Activated T-cell treated with anti-CD3 and anti-CD28 coated beads, Interleukin-2, amount 50 U/mL, for 72 hours (primary cell): ENCODE data around the gene LRRC4C. TPM values are rescaled to one million over a fixed set of nuclear protein-coding genes. Genes with fewer than 3 reads are reported as not detected.
"Not testable (repeated sequence)": the region's sequence is repeated elsewhere in the genome, so short reads cannot be mapped to it uniquely, and the experiment has no call there.

ENCODE experiments used
- ATAC-seq, 2 donors: fragments of 150-1000 bp; cut with Tn5 transposase; replicated peaks in 1 of 2; 2 replicates each; pipeline ENCODE4 v1.10.0; 2021; ENCODE audit warnings: moderate library complexity in 2 of 2, mild to moderate bottlenecking in 1 of 2
- DNase-seq, 2 donors: peaks; one replicate each; pipeline ENCODE4 v3.0.0; 2021 to 2022; ENCODE audit warnings: mixed read lengths in 1 of 2
- H3K27ac Mint-ChIP-seq: one replicate; pipeline ENCODE4 v1.8.0; 2022; ENCODE audit warnings: mild to moderate bottlenecking, moderate library complexity, mixed read lengths
- H3K27me3 Mint-ChIP-seq: one replicate; pipeline ENCODE4 v1.8.0; 2022; ENCODE audit warnings: low read depth, mixed read lengths
- H3K36me3 Mint-ChIP-seq, 2 donors: one replicate each; pipeline ENCODE4 v1.8.0; 2022; ENCODE audit warnings: mixed read lengths in 2 of 2, mild to moderate bottlenecking in 1 of 2; ENCODE audit not compliant: insufficient read depth in 2 of 2
- H3K4me1 Mint-ChIP-seq: one replicate; pipeline ENCODE4 v1.8.0; 2022; ENCODE audit warnings: low read depth, mixed read lengths
- H3K4me3 Mint-ChIP-seq, 2 donors: one replicate each; pipeline ENCODE4 v1.8.0; 2022; ENCODE audit warnings: mild to moderate bottlenecking in 2 of 2, mixed read lengths in 2 of 2, moderate library complexity in 2 of 2
- H3K9me3 Mint-ChIP-seq, 2 donors: one replicate each; pipeline ENCODE4 v1.8.0; 2022; ENCODE audit warnings: mixed read lengths in 2 of 2
- total RNA-seq, 2 donors: library from RNA; stranded (reverse); gene quantifications; one replicate each; pipeline ENCODE4 v1.2.3, GENCODE V29; 2022

The LRRC4C gene
- total RNA-seq, 2 donors from 2014 or later: not detected

DNA sequence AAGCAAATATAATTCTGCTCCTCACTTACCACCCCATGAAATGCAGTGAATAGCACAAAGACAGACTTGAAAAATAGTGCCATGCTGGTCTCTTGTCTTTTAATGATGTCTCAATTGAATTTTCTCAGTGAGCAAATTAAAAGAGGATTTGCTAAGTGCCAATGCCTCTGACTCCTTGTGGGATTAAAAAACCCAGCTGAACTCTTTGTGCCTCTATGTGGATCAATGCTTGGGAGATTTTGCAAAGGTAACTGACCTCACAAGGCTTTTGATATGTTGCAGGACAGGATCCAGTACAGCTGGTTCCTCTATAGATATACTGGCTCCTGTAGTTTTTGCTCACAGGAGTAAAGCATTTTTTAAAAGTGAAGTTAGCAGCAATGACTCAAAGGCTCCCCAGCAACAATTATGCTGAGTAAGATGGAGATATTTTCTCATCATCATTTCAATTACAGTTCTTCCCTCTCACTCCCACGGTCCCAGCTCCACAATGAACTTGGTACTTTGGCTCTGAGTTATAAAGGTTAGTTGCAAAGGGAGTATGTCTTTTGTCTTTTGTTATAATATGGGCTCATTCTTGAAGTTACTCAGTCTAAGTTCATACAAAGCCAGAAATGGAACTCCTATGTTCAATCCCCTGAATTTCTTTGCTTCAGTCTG is 471.5 kb downstream of the LRRC4C start:
- ATAC-seq: no peak
- Mint-ChIP-seq H3K27ac (no peak overlapping the region), H3K36me3 (peaks cover 0 to 1% of the 10 kb centered on the region in 2 donors), H3K4me3 (no peak overlapping the region), H3K4me1 (no peaks in the 10 kb centered on the region), H3K9me3 (peaks cover 4 to 12% of the 10 kb centered on the region in 2 donors), H3K27me3 (no peaks in the 10 kb centered on the region)
- no peak for DNase-seq

- Mint-ChIP-seq H3K36me3 (peaks cover 0 to 1% of the 10 kb centered on the region in 2 donors), H3K27ac (no peak overlapping the region)
- no peak for DNase-seq
These were observed 473.1 kb downstream of the LRRC4C start for GRCh38 chr11:40986320-40986719.

DNA sequence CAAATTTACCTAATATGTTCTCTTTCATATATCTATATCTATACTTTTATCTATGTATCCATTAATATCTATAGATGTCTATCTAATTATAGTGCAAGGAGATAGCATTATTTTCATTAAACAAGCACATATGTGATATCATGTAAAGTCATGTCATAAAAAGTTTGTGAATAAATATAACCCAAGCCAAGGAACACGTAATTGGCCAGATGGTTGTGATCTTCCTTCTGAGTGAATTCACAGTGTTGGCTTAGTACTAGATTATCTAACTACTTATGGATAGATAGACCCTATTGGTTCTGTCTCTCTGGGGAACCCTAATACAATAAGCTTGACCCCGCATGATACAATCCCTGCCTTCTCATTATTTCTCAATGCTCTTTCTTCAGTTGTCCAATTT is 484.4 kb downstream of the LRRC4C start:
- no peak for DNase-seq
- peaks cover 0 to 6% of the 10 kb centered on the region in 2 donors for H3K36me3 Mint-ChIP-seq
- no peak for ATAC-seq
- peaks cover 7 to 15% of the 10 kb centered on the region in 2 donors for H3K9me3 Mint-ChIP-seq
- H3K27me3 Mint-ChIP-seq: no peaks in the 10 kb centered on the region
- H3K4me3 Mint-ChIP-seq: no peak overlapping the region
- no peak overlapping the region for H3K27ac Mint-ChIP-seq
- no peaks in the 10 kb centered on the region for H3K4me1 Mint-ChIP-seq

More at GRCh38 chr11:40986320-40986719, 473.1 kb downstream of the LRRC4C start:
- Mint-ChIP-seq H3K27me3 (no peaks in the 10 kb centered on the region), H3K9me3 (peaks cover 6 to 15% of the 10 kb centered on the region in 2 donors), H3K4me1 (no peaks in the 10 kb centered on the region), H3K4me3 (no peak overlapping the region)
- no peak for ATAC-seq

DNA sequence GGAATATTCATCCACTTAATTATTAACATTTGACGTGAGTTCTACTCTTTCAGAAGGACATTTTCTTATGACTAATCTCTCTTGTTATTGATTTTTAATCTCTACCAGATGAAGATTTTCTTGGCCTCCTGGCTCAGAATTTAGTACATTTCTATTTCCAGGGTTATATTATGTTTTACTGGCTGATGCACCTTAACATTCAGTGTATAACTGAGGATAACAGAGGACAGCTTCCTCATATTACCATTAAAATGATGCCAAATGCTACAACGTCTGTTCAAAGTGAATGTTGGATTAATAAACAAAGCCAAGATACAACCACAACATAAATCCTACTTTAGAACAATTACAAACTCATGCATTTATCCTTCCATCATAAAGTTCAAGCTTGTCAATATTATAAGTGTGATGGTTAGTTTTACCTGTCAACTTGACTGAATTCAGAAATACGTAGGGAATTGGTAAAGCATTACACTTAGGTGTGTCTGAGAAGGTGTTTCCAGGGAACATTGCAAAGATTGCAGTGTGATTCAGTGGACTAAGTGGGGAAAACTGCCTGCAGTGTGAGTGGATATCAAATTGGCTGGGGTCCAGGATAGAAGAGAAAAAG is 485.2 kb downstream of the LRRC4C start:
- DNase-seq (no peak), ATAC-seq (no peak)
- no peaks in the 10 kb centered on the region for H3K4me1 Mint-ChIP-seq
- H3K4me3 Mint-ChIP-seq: no peak overlapping the region
- no peak overlapping the region for H3K27ac Mint-ChIP-seq
- peaks cover 0 to 6% of the 10 kb centered on the region in 2 donors for H3K36me3 Mint-ChIP-seq
- peaks cover 8 to 15% of the 10 kb centered on the region in 2 donors for H3K9me3 Mint-ChIP-seq
- no peaks in the 10 kb centered on the region for H3K27me3 Mint-ChIP-seq

GRCh38 chr11:40958707-40959106 is 500.7 kb downstream of the LRRC4C start:
- no peak overlapping the region for H3K27ac Mint-ChIP-seq
- no peaks in the 10 kb centered on the region for H3K36me3 Mint-ChIP-seq
- peaks cover 4 to 7% of the 10 kb centered on the region in 2 donors for H3K9me3 Mint-ChIP-seq
- DNase-seq: no peak
- ATAC-seq: no peak
- H3K4me1 Mint-ChIP-seq: no peaks in the 10 kb centered on the region
- H3K27me3 Mint-ChIP-seq: no peaks in the 10 kb centered on the region
- H3K4me3 Mint-ChIP-seq: no peak overlapping the region

GRCh38 chr11:40952479-40952878 is 507.0 kb downstream of the LRRC4C start:
- peaks cover 9 to 10% of the 10 kb centered on the region in 2 donors for H3K9me3 Mint-ChIP-seq
- peaks cover 0 to 2% of the 10 kb centered on the region in 2 donors for H3K36me3 Mint-ChIP-seq
- no peaks in the 10 kb centered on the region for H3K27me3 Mint-ChIP-seq
- H3K4me3 Mint-ChIP-seq: no peak overlapping the region
- DNase-seq: no peak
- H3K4me1 Mint-ChIP-seq: no peaks in the 10 kb centered on the region
- no peak overlapping the region for H3K27ac Mint-ChIP-seq
- ATAC-seq: no peak

DNA sequence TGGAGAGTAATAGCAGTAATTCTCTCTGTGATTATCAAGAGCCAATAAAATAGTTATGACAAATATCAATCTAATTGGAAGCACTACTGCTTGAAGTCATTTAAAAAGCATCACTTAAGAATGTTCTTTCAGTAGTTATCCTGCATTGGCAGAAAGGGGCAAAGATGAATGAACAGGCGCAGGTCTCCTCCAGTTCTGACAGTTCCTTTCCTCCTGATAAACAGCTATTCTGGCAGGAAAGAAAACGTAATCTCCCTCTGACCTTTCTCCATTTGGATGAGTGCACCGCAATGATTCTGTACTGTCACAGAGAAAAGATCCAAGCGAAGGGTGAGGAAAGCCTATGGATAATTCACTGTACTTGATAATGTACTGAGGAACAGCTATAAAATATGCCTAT is 521.5 kb downstream of the LRRC4C start:
- DNase-seq (no peak), ATAC-seq (no peak)
- no peaks in the 10 kb centered on the region for H3K4me1 Mint-ChIP-seq
- H3K27me3 Mint-ChIP-seq: no peaks in the 10 kb centered on the region
- peaks cover 0 to 4% of the 10 kb centered on the region in 2 donors for H3K36me3 Mint-ChIP-seq
- H3K9me3 Mint-ChIP-seq: peaks cover 18 to 20% of the 10 kb centered on the region in 2 donors
- no peak overlapping the region for H3K27ac Mint-ChIP-seq
- no peak overlapping the region for H3K4me3 Mint-ChIP-seq

DNA sequence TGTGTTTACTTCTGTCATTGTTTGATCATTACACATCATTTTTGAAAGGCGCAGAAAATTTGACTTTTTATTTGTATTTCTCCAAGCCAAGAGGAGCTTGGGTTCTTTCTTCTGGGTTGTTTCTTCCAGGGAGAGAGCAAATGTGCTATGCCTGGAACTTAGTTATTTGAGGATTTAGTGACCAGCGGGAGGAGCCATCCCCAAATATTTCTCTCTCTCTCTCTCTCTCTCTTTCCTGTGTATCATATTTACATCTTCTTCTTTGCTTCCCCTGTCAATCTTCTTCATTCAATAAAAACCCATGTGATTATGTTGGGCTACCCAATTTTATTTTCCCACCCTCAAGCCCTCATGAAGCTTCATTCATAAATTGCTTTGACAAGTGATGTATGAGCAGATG is 534.5 kb downstream of the LRRC4C start:
- Mint-ChIP-seq H3K36me3 (no peaks in the 10 kb centered on the region), H3K27ac (no peak overlapping the region), H3K4me3 (no peak overlapping the region), H3K9me3 (peaks cover 1 to 6% of the 10 kb centered on the region in 2 donors), H3K27me3 (no peaks in the 10 kb centered on the region), H3K4me1 (no peaks in the 10 kb centered on the region)
- ATAC-seq (no peak), DNase-seq (no peak)

DNA sequence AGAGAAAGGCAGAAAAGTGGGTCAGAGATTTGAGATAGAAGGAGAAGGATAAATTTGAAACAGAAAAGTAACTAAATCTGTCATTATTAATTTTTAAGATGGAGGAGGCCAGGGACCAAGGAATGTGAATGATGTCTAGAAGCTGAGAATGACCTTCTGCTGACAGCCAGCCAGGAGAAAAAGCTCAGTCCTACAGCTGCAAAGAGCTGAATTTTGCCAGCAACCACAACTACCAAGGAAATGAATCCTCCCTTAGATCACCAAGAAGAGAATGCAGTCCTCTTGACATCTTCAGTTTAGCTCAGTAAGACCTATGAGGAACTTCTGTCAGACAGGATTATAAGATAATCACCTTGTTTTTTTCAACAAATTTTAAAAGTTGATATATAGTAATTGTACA is 538.2 kb downstream of the LRRC4C start:
- Mint-ChIP-seq H3K4me3 (no peak overlapping the region), H3K27ac (no peak overlapping the region), H3K9me3 (peaks cover 3 to 6% of the 10 kb centered on the region in 2 donors), H3K36me3 (no peaks in the 10 kb centered on the region), H3K27me3 (no peaks in the 10 kb centered on the region), H3K4me1 (no peaks in the 10 kb centered on the region)
- DNase-seq: no peak
- ATAC-seq: no peak

- not testable (repeated sequence) for H3K27me3 Mint-ChIP-seq, H3K36me3 Mint-ChIP-seq, H3K9me3 Mint-ChIP-seq, DNase-seq, H3K4me3 Mint-ChIP-seq, ATAC-seq, H3K27ac Mint-ChIP-seq, H3K4me1 Mint-ChIP-seq
These were observed 548.7 kb downstream of the LRRC4C start for GRCh38 chr11:40910774-40911173.

- no peaks in the 10 kb centered on the region for H3K27me3 Mint-ChIP-seq
- H3K4me1 Mint-ChIP-seq: no peaks in the 10 kb centered on the region
- no peak overlapping the region for H3K4me3 Mint-ChIP-seq
- no peak overlapping the region for H3K27ac Mint-ChIP-seq
- peaks cover 6 to 9% of the 10 kb centered on the region in 2 donors for H3K9me3 Mint-ChIP-seq
- peaks cover 0 to 2% of the 10 kb centered on the region in 2 donors for H3K36me3 Mint-ChIP-seq
- DNase-seq (no peak), ATAC-seq (no peak)
These were observed 565.0 kb downstream of the LRRC4C start for GRCh38 chr11:40894501-40894900.

- ATAC-seq (no peak), DNase-seq (no peak)
- no peak overlapping the region for H3K4me3 Mint-ChIP-seq
- H3K27me3 Mint-ChIP-seq: no peaks in the 10 kb centered on the region
- no peaks in the 10 kb centered on the region for H3K36me3 Mint-ChIP-seq
- no peak overlapping the region for H3K27ac Mint-ChIP-seq
- H3K4me1 Mint-ChIP-seq: no peaks in the 10 kb centered on the region
- H3K9me3 Mint-ChIP-seq: peaks cover 7 to 10% of the 10 kb centered on the region in 2 donors
These were observed 574.0 kb downstream of the LRRC4C start for GRCh38 chr11:40885250-40885954.

DNA sequence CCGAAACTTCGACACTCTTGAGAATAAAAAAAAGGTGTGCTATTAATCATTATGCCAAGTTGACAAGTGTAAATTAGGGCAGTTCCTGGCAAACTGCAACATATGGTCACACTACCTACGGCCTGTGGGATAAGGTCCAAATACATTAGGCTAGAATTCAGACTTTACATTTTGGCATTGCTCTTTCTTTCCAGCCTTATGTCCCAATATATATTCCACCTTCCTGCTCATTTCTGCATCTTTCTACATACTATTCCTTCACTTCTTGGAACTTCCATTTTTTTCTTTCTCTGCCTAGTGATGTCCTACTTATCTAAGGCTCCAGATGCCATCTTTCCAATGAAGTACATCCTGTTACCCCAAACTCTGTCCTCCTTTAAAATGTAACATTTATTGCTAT is 577.2 kb downstream of the LRRC4C start:
- H3K4me1 Mint-ChIP-seq: no peaks in the 10 kb centered on the region
- DNase-seq: no peak
- no peaks in the 10 kb centered on the region for H3K27me3 Mint-ChIP-seq
- no peak overlapping the region for H3K27ac Mint-ChIP-seq
- H3K36me3 Mint-ChIP-seq: peaks cover 0 to 1% of the 10 kb centered on the region in 2 donors
- ATAC-seq: no peak
- peaks cover 13% of the 10 kb centered on the region in 2 donors for H3K9me3 Mint-ChIP-seq
- H3K4me3 Mint-ChIP-seq: no peak overlapping the region
